DND-41 (cell line): ENCODE data around the gene DNAH7.

Experiments used
- ATAC-seq: fragments of 200-7000 bp; cut with Tn5 transposase; 3 replicates; pipeline ENCODE4 v1.9.1; 2021; ENCODE audit warnings: low read depth; ENCODE audit not compliant: insufficient read depth
- DNase-seq: peaks from one replicate; pipeline ENCODE4 v3.0.0-alpha.2; 2020
- H2AFZ ChIP-seq: 2 replicates; pipeline ENCODE4 v1.6.0; 2012; ENCODE audit warnings: low read depth, low read length
- H3K27ac ChIP-seq: 2 replicates; pipeline ENCODE4 v1.5.1; 2012; ENCODE audit warnings: low read length, inconsistent platforms
- H3K27me3 ChIP-seq: fragments of 200-600 bp; sonication (generic); 2 replicates; pipeline ENCODE4 v1.6.0; 2012; ENCODE audit warnings: low read length, mild to moderate bottlenecking, inconsistent platforms; ENCODE audit not compliant: insufficient read depth, poor library complexity
- H3K36me3 ChIP-seq: 2 replicates; pipeline ENCODE4 v1.5.1; 2012; ENCODE audit warnings: low read length, inconsistent platforms; ENCODE audit not compliant: insufficient read depth
- H3K4me1 ChIP-seq: 2 replicates; pipeline ENCODE4 v1.5.1; 2012; ENCODE audit warnings: mild to moderate bottlenecking, low read length; ENCODE audit not compliant: insufficient read depth
- H3K4me2 ChIP-seq: 2 replicates; pipeline ENCODE4 v1.6.0; 2012; ENCODE audit warnings: mild to moderate bottlenecking, moderate library complexity, low read length, inconsistent platforms; ENCODE audit not compliant: insufficient read depth
- H3K4me3 ChIP-seq, 2 experiments: fragments of 200-600 bp in 1 of 2; shearing (Covaris generic) in 1 of 2; 2 replicates each; pipeline ENCODE4 v1.5.1; 2012 to 2016; ENCODE audit warnings: inconsistent platforms in 2 of 2, low read length in 2 of 2, mild to moderate bottlenecking in 2 of 2, low read depth in 1 of 2, moderate library complexity in 1 of 2
- H3K79me2 ChIP-seq: 2 replicates; pipeline ENCODE4 v1.6.0; 2012; ENCODE audit warnings: low read length, inconsistent platforms; ENCODE audit not compliant: insufficient read depth
- H3K9ac ChIP-seq: 2 replicates; pipeline ENCODE4 v1.6.0; 2012; ENCODE audit warnings: low read depth, mild to moderate bottlenecking, inconsistent platforms, low read length, moderate library complexity
- H3K9me3 ChIP-seq: 2 replicates; pipeline ENCODE4 v1.5.1; 2012; ENCODE audit warnings: low read length, moderate library complexity, mild to moderate bottlenecking, inconsistent platforms; ENCODE audit not compliant: insufficient read depth, severe bottlenecking
- H4K20me1 ChIP-seq: 2 replicates; pipeline ENCODE4 v1.6.0; 2012; ENCODE audit warnings: low read length; ENCODE audit not compliant: insufficient read depth
- EZH2 ChIP-seq: IDR thresholded peaks from 3 replicates; pipeline ENCODE4 v1.6.1; 2012; ENCODE audit warnings: borderline replicate concordance, low read depth, mild to moderate bottlenecking, moderate library complexity, low read length, inconsistent platforms; ENCODE audit not compliant: severe bottlenecking
- TF ChIP-seq, protein P1 (sequence below): IDR thresholded peaks from 2 replicates; pipeline ENCODE4 v1.5.1; 2012; ENCODE audit warnings: borderline replicate concordance, low read length, moderate library complexity, mild to moderate bottlenecking; ENCODE audit not compliant: poor library complexity, severe bottlenecking; ENCODE audit errors: extremely low read depth

The DNAH7 gene

DNA sequence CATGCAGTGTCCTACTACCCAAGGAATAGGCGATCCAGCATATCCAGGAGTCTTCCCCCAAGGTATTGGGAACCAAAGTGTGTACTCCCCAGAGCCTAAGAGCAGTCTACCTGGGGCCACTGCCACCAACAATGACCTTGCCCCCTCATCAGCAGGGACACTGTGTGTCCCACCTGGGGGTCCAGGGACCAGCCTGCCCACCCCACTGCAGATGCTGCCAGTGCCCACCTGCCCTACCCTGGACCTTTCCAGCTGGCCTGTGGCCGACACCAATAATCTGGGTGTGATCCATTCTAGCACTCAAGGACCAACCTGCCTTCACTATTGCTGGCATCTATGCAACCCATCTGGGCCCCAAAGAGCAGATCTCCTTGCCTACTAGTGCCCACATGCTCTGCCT, 32.2 kb downstream of the DNAH7 start:
- Histone ChIP-seq H3K9me3 (peaks cover 27% of the 10 kb centered on the region), H2AFZ (no peak overlapping the region), H4K20me1 (no peaks in the 10 kb centered on the region), H3K27me3 (no peaks in the 10 kb centered on the region), H3K36me3 (no peaks in the 10 kb centered on the region), H3K27ac (no peak overlapping the region), H3K9ac (no peak overlapping the region), H3K4me1 (no peaks in the 10 kb centered on the region), H3K79me2 (no peaks in the 10 kb centered on the region), H3K4me2 (no peak overlapping the region), H3K4me3 (no peak overlapping the region)
- TF ChIP-seq, protein P1, sequence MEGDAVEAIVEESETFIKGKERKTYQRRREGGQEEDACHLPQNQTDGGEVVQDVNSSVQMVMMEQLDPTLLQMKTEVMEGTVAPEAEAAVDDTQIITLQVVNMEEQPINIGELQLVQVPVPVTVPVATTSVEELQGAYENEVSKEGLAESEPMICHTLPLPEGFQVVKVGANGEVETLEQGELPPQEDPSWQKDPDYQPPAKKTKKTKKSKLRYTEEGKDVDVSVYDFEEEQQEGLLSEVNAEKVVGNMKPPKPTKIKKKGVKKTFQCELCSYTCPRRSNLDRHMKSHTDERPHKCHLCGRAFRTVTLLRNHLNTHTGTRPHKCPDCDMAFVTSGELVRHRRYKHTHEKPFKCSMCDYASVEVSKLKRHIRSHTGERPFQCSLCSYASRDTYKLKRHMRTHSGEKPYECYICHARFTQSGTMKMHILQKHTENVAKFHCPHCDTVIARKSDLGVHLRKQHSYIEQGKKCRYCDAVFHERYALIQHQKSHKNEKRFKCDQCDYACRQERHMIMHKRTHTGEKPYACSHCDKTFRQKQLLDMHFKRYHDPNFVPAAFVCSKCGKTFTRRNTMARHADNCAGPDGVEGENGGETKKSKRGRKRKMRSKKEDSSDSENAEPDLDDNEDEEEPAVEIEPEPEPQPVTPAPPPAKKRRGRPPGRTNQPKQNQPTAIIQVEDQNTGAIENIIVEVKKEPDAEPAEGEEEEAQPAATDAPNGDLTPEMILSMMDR = no peak
- no peak for ATAC-seq
- DNase-seq = no peak

- H3K4me3 ChIP-seq = no peak overlapping the region
- H3K27ac ChIP-seq = no peak overlapping the region
- no peaks in the 10 kb centered on the region for H3K4me1 ChIP-seq
- no peak overlapping the region for H3K4me2 ChIP-seq
- no peaks in the 10 kb centered on the region for H3K36me3 ChIP-seq
- H3K79me2 ChIP-seq = no peaks in the 10 kb centered on the region
- H3K9me3 ChIP-seq = no peaks in the 10 kb centered on the region
- no peak for ATAC-seq
- no peak for TF ChIP-seq EZH2
- TF ChIP-seq, protein P1 = no peak
- H2AFZ ChIP-seq = no peak overlapping the region
- no peaks in the 10 kb centered on the region for H3K27me3 ChIP-seq
- no peaks in the 10 kb centered on the region for H4K20me1 ChIP-seq
- no peak overlapping the region for H3K9ac ChIP-seq
- DNase-seq = no peak
These were observed 50.6 kb downstream of the DNAH7 start for GRCh38 chr2:196018037-196018436.

GRCh38 chr2:196012314-196012713, 56.3 kb downstream of the DNAH7 start:
- Histone ChIP-seq H3K4me3 (no peak overlapping the region), H2AFZ (no peak overlapping the region), H3K27ac (no peak overlapping the region), H3K4me1 (no peaks in the 10 kb centered on the region), H3K9me3 (no peaks in the 10 kb centered on the region), H3K27me3 (no peaks in the 10 kb centered on the region), H3K36me3 (no peaks in the 10 kb centered on the region), H3K4me2 (no peak overlapping the region), H3K79me2 (no peaks in the 10 kb centered on the region), H3K9ac (no peak overlapping the region), H4K20me1 (no peaks in the 10 kb centered on the region)
- TF ChIP-seq, protein P1 = no peak
- no peak for TF ChIP-seq EZH2
- no peak for ATAC-seq
- DNase-seq = no peak

DNA sequence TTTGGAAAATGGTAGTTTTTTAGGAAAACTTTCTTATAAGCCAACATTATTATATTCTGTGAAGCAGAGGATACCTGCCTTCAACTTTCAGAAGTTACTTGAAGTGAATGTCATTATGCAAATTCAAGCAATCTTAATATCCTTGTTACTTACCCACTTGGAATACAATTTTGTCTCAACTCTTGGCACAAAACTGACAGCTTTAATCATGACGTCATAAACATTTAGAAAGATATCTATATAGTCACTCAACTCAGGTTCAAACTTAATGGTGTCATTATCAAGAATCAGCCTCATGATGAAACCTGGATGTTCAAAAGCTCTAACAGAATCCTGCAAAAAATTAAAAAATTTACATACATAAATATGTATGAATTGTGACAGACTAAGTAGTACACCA, 68.1 kb downstream of the DNAH7 start:
- no peaks in the 10 kb centered on the region for H3K36me3 ChIP-seq
- peaks cover 7% of the 10 kb centered on the region for H3K4me1 ChIP-seq
- TF ChIP-seq, protein P1 = no peak
- TF ChIP-seq EZH2 = no peak
- DNase-seq = no peak
- H2AFZ ChIP-seq = no peak overlapping the region
- H3K9ac ChIP-seq = no peak overlapping the region
- ATAC-seq = no peak
- no peaks in the 10 kb centered on the region for H3K9me3 ChIP-seq
- H3K79me2 ChIP-seq = no peaks in the 10 kb centered on the region
- no peak overlapping the region for H3K4me2 ChIP-seq
- no peaks in the 10 kb centered on the region for H3K27me3 ChIP-seq
- no peak overlapping the region for H3K27ac ChIP-seq
- no peak overlapping the region for H3K4me3 ChIP-seq
- no peaks in the 10 kb centered on the region for H4K20me1 ChIP-seq
